GM12878 (cell line): ENCODE results near the gene KDM6A. TPM values are rescaled to one million over a fixed set of nuclear protein-coding genes. Genes with fewer than 3 reads are reported as not detected.

ENCODE experiments used
- ATAC-seq: fragments of 200-7000 bp; cut with Tn5 transposase; 3 replicates; pipeline ENCODE4 v1.9.1; 2020; ENCODE audit warnings: mild to moderate bottlenecking, moderate library complexity
- BruUV-seq: library from RNA; stranded (reverse); fragments of 400-500 nt; replicated peaks from 2 replicates; lab custom pipeline; 2021; lab: Mats Ljungman, UMichigan
- CTCF ChIA-PET: fragments of 300-600 bp; sonication (Branson Sonifier 250); formaldehyde crosslinking; extraction: SDS; loops from one replicate; lab custom pipeline; 2021; ENCODE audit warnings: inconsistent platforms; lab: Yijun Ruan, JAX
- POLR2A ChIA-PET: fragments of 350-600 bp; formaldehyde crosslinking; extraction: SDS; loops from one replicate; lab custom pipeline; 2021; ENCODE audit warnings: inconsistent platforms; lab: Charles Lee
- RAD21 ChIA-PET: fragments of 300-600 bp; sonication (Branson Sonifier 250); formaldehyde crosslinking; loops from one replicate; lab custom pipeline; 2023; ENCODE audit warnings: antibody characterized with exemption; ENCODE audit not compliant: unreplicated experiment; lab: Charles Lee
- SMC1A ChIA-PET: fragments of 300-600 bp; sonication (Branson Sonifier 250); formaldehyde crosslinking; loops from one replicate; lab custom pipeline; 2023; ENCODE audit not compliant: unreplicated experiment, uncharacterized antibody; lab: Charles Lee
- DNase-seq: peaks from one replicate; pipeline ENCODE4 v3.0.0-alpha.2; 2011; ENCODE audit warnings: low read depth, low spot score
- FAIRE-seq: peaks from 3 replicates; lab custom pipeline; 2011; peaks lifted over from hg19 to GRCh38; lab: Jason Lieb, UNC
- H2AFZ ChIP-seq: 2 replicates; pipeline ENCODE4 v1.6.0; 2011; ENCODE audit warnings: low read depth, low read length, control low read depth; ENCODE audit not compliant: control insufficient read depth
- H3K27ac ChIP-seq: 2 replicates; pipeline ENCODE4 v1.5.1; 2011; ENCODE audit warnings: control low read depth; ENCODE audit not compliant: control insufficient read depth, insufficient read depth
- H3K27me3 ChIP-seq, 2 experiments: replicated peaks in 1 of 2; 2 replicates each; pipeline versions ENCODE4 v1.6.0 to v1.6.1; 2011; ENCODE audit warnings: low read length in 1 of 2; ENCODE audit not compliant: control insufficient read depth in 2 of 2, insufficient read depth in 2 of 2
- H3K36me3 ChIP-seq, 2 experiments: 2 replicates each; pipeline ENCODE4 v1.5.1; 2011; ENCODE audit warnings: low read length in 1 of 2; ENCODE audit not compliant: control insufficient read depth in 2 of 2, insufficient read depth in 2 of 2
- H3K4me1 ChIP-seq: 2 replicates; pipeline ENCODE4 v1.6.1; 2011; ENCODE audit warnings: mild to moderate bottlenecking, low read length, moderate library complexity, mixed read lengths; ENCODE audit not compliant: control insufficient read depth, insufficient read depth
- H3K4me2 ChIP-seq: 2 replicates; pipeline ENCODE4 v1.6.0; 2011; ENCODE audit warnings: control low read depth; ENCODE audit not compliant: control insufficient read depth, insufficient read depth
- H3K4me3 ChIP-seq: fragments of 200-600 bp; sonication (generic); 2 replicates; pipeline ENCODE4 v1.5.1; 2016
- H3K79me2 ChIP-seq: 2 replicates; pipeline ENCODE4 v1.6.0; 2011; ENCODE audit warnings: low read length; ENCODE audit not compliant: control insufficient read depth, insufficient read depth
- H3K9ac ChIP-seq: 2 replicates; pipeline ENCODE4 v1.8.0; 2011; ENCODE audit warnings: low read length, control low read depth, mixed read lengths; ENCODE audit not compliant: control insufficient read depth, insufficient read depth
- H3K9me3 ChIP-seq: replicated peaks from 3 replicates; pipeline ENCODE4 v1.5.1; 2011; ENCODE audit warnings: mild to moderate bottlenecking, low read length; ENCODE audit not compliant: control insufficient read depth, insufficient read depth
- H4K20me1 ChIP-seq: 2 replicates; pipeline ENCODE4 v1.6.0; 2011; ENCODE audit not compliant: control insufficient read depth, insufficient read depth
- MYB ChIP-seq: fragments of 150-350 bp; IDR thresholded peaks from 2 replicates; pipeline ENCODE4 v1.6.1; 2014; ENCODE audit warnings: mild to moderate bottlenecking, low read depth, low read length, borderline replicate concordance
- SMARCA5 ChIP-seq: fragments of 450-650 bp; IDR thresholded peaks from 2 replicates; pipeline ENCODE4 v1.6.1; 2017; ENCODE audit warnings: mild to moderate bottlenecking
- ZNF592 ChIP-seq: fragments of 450-650 bp; IDR thresholded peaks from 2 replicates; pipeline ENCODE4 v1.6.1; 2017; ENCODE audit warnings: mild to moderate bottlenecking, moderate library complexity
- WGBS: methylation state at CpG from one replicate; pipeline ENCODE4 v1.1.6; 2016; ENCODE audit warnings: low lambda C conversion rate; ENCODE audit not compliant: insufficient replicate concordance, insufficient coverage; ENCODE audit errors: missing lambda C conversion rate; 5-methylcytosine and 5-hydroxymethylcytosine counted together
- in situ Hi-C: fragments of 300-500 bp; cut with MboI; formaldehyde crosslinking; loops from 9 replicates; pipeline ENCODE4 v1.14.3; 2018; ENCODE audit warnings: mixed read lengths
- intact Hi-C: fragments of 100-400 bp; cut with micrococcal nuclease; formaldehyde crosslinking; loops from one replicate; pipeline ENCODE4 v1.14.2; 2022; ENCODE audit not compliant: unreplicated experiment
- polyA plus RNA-seq, 11 experiments: library from polyadenylated mRNA; depleted of rRNA in 4 of 11; unstranded in 6 of 11; stranded (reverse) in 5 of 11; fragments of >200 nt; fragmentation: Nextera tagmentation in 4 of 11; fragmentation: Illumina TruSeq in 1 of 11; extraction: Ambion mirVana in 4 of 11; extraction: Trizol in 1 of 11; gene quantifications; 1 replicate in 1 of 11; 2 replicates in 10 of 11; pipeline versions ENCODE4 v1.2.1 to v1.2.3, GENCODE V29; 2011 to 2016; ENCODE audit warnings: inconsistent platforms in 2 of 11, missing spikeins in 2 of 11, low read depth in 1 of 11
- total RNA-seq, 4 experiments: library from RNA; depleted of rRNA in 3 of 4; stranded (reverse); fragments of >200 nt in 3 of 4; fragmentation: Illumina TruSeq in 1 of 4; extraction: Trizol in 1 of 4; gene quantifications; 2 replicates each; pipeline versions ENCODE4 v1.2.1 to v1.2.3, GENCODE V29; 2013 to 2021
- TF ChIP-seq, protein P1 (sequence below): fragments of 450-650 bp; IDR thresholded peaks from 2 replicates; pipeline ENCODE4 v1.6.1; 2016; ENCODE audit warnings: mild to moderate bottlenecking, moderate library complexity, borderline replicate concordance
- TF ChIP-seq, protein P2 (sequence below): IDR thresholded peaks from 2 replicates; pipeline ENCODE4 v1.6.1; 2012; ENCODE audit warnings: low read depth, low read length, improper control_type of control experiment

The KDM6A gene
- total and polyA plus RNA-seq, 10 of the 15 experiments (the other 5 are each of a cell fraction or from before 2014, with no cell fraction given): 7.9 to 29.0 (median 20.4) TPM

DNA sequence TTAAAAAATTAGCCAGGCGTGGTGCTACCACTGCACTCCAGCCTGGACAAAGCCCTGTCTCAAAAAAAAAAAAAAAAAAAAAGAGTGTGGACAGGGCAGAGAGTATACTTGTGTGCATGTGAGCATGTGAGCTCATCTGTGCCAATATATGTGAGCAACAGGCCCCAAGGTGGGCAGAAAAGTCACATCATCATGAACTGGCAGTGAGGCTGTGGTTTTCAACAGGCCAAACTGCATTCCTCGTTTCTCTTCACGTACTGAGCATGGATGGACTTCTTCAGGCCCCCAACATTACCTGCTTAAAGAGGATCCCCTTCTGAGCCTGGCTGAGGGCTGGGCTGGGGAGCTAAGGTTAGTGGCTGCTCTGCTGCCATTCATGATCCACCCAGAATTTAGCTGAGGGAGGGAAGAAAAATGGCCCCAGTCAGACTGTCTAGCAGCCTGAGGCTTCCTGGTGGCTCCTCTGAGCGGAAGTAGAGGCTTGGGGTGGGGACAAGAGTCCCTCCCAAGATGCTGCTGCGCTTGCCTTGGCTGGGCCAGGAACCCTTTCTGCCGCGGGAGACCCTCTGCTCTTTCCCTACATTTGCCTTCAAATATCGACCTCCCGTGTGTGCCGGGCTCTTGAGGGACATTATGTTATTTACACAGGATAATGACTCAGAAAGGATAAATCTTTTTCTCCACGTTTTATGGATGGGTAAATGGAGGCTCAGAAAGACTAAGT, 272.7 kb downstream of the KDM6A start:
- Histone ChIP-seq H3K27me3 (no peaks in the 10 kb centered on the region; a peak in 1 of 4 replicates), H3K36me3 (no peaks in the 10 kb centered on the region), H3K9ac (no peak overlapping the region), H3K4me3 (no peak overlapping the region), H3K27ac (no peak overlapping the region), H4K20me1 (no peaks in the 10 kb centered on the region), H3K9me3 (no peaks in the 10 kb centered on the region; the same call in 2 of the 3 replicates), H3K4me1 (no peaks in the 10 kb centered on the region), H2AFZ (no peak overlapping the region), H3K79me2 (no peaks in the 10 kb centered on the region), H3K4me2 (no peak overlapping the region)
- ChIA-PET POLR2A (no interaction called here), SMC1A (no interaction called here), RAD21 (no interaction called here), CTCF (no interaction called here)
- no peak for TF ChIP-seq MYB
- TF ChIP-seq, protein P1, sequence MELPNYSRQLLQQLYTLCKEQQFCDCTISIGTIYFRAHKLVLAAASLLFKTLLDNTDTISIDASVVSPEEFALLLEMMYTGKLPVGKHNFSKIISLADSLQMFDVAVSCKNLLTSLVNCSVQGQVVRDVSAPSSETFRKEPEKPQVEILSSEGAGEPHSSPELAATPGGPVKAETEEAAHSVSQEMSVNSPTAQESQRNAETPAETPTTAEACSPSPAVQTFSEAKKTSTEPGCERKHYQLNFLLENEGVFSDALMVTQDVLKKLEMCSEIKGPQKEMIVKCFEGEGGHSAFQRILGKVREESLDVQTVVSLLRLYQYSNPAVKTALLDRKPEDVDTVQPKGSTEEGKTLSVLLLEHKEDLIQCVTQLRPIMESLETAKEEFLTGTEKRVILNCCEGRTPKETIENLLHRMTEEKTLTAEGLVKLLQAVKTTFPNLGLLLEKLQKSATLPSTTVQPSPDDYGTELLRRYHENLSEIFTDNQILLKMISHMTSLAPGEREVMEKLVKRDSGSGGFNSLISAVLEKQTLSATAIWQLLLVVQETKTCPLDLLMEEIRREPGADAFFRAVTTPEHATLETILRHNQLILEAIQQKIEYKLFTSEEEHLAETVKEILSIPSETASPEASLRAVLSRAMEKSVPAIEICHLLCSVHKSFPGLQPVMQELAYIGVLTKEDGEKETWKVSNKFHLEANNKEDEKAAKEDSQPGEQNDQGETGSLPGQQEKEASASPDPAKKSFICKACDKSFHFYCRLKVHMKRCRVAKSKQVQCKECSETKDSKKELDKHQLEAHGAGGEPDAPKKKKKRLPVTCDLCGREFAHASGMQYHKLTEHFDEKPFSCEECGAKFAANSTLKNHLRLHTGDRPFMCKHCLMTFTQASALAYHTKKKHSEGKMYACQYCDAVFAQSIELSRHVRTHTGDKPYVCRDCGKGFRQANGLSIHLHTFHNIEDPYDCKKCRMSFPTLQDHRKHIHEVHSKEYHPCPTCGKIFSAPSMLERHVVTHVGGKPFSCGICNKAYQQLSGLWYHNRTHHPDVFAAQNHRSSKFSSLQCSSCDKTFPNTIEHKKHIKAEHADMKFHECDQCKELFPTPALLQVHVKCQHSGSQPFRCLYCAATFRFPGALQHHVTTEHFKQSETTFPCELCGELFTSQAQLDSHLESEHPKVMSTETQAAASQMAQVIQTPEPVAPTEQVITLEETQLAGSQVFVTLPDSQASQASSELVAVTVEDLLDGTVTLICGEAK: no peak
- TF ChIP-seq, protein P2, sequence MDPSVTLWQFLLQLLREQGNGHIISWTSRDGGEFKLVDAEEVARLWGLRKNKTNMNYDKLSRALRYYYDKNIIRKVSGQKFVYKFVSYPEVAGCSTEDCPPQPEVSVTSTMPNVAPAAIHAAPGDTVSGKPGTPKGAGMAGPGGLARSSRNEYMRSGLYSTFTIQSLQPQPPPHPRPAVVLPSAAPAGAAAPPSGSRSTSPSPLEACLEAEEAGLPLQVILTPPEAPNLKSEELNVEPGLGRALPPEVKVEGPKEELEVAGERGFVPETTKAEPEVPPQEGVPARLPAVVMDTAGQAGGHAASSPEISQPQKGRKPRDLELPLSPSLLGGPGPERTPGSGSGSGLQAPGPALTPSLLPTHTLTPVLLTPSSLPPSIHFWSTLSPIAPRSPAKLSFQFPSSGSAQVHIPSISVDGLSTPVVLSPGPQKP: no peak
- TF ChIP-seq SMARCA5: no peak
- no peak for TF ChIP-seq ZNF592
- DNase-seq: no peak
- intact Hi-C loops (no loop called here), in situ Hi-C loops (no loop called here)
- BruUV-seq: no TSS peak
- WGBS: 47% methylated on average over 10 of the region's 11 CpGs
- FAIRE-seq: no peak
- ATAC-seq: no peak
